Limb (tissue), 2 donors: ENCODE data around the gene SMIM10L1.

ENCODE experiments used
- DNase-seq, 2 donors: peaks; one replicate each; pipeline ENCODE4 v3.0.0-alpha.2; 2016; ENCODE audit errors: extremely low spot score in 2 of 2

The SMIM10L1 gene

DNA sequence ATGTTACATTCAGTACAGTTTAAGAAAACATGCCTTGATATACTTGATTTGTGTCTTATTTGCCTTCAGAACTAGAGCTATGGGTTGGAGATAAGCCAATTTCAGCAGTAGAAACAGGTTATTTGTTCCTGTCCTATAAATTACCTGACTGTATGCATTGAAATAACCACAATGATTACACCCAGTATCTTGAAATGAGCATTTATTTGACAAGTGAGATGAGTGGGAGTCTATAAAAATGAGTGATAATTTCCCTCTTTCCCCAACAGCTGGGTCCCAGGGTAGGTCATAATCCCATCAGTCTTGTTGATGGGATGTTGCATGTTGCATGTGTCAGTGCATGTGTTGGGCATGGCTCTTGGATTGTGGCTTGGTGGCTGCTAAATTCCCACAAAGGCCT is 12.0 kb downstream of the SMIM10L1 start:
- DNase-seq = no peak

DNA sequence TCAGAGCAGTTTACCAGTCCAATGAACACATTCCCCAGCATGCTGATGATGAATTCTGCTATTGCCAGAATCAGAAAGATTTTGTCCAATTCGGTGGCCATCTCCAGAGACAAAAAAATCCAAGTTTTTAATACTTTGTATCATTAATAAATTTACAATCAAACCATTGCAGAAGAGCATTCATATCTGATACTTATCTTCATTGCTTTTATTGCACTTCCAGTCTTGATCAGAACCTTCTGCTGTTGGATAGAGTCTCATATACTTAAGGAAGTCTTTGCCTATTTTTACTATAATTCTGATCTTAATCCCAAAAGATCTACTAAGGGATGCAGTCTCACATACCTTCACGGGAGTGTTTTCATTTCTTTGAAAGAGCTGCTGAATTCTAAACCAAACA is 15.8 kb downstream of the SMIM10L1 start, which contains the start of gene TAS2R42:
TSS of gene TAS2R42 (minus strand) at position 101 of the 400 bp plus-strand sequence. CDS start at position 101, 0 bp downstream.
- DNase-seq = no peak

- no peak for DNase-seq
These were observed 31.8 kb downstream of the SMIM10L1 start for GRCh38 chr12:11202811-11203210.

GRCh38 chr12:11204173-11204572 is 33.2 kb downstream of the SMIM10L1 start:
- no peak for DNase-seq

GRCh38 chr12:11209113-11209512 is 38.1 kb downstream of the SMIM10L1 start:
- DNase-seq = no peak
